GM12873 (cell line): ENCODE measurements around the gene PDXDC1.

Experiments used
- CTCF ChIP-seq: IDR thresholded peaks from 2 replicates; pipeline ENCODE4 v1.5.1; 2012; ENCODE audit warnings: low read depth, mild to moderate bottlenecking, moderate library complexity, low read length, control low read depth; ENCODE audit not compliant: insufficient read depth; ENCODE audit errors: missing control alignments

The PDXDC1 gene

GRCh38 chr16:15043344-15043743 lies 68.5 kb downstream of the PDXDC1 start:
- no peak for TF ChIP-seq CTCF

GRCh38 chr16:15044286-15044685 lies 69.5 kb downstream of the PDXDC1 start:
- no peak for TF ChIP-seq CTCF

- TF ChIP-seq CTCF = peak; percentile 8
Observed at GRCh38 chr16:15046692-15047376, 72.0 kb downstream of the PDXDC1 start.

- TF ChIP-seq CTCF = no peak
Observed at GRCh38 chr16:15049581-15050180, 74.9 kb downstream of the PDXDC1 start.

GRCh38 chr16:15051387-15051951 lies 76.6 kb downstream of the PDXDC1 start:
- no peak for TF ChIP-seq CTCF

GRCh38 chr16:15052747-15053476 lies 78.1 kb downstream of the PDXDC1 start:
- no peak for TF ChIP-seq CTCF

GRCh38 chr16:15053904-15054303 lies 79.1 kb downstream of the PDXDC1 start:
- TF ChIP-seq CTCF = no peak
